Mesenchymal stem cell (in vitro differentiated cells and primary cell): ENCODE measurements around the gene PCDH1.

Source experiments
- DNase-seq: peaks from one replicate; pipeline ENCODE4 v3.0.0-alpha.2; 2013
- H2AFZ ChIP-seq: one replicate; pipeline ENCODE4 v1.6.1; 2013; ENCODE audit warnings: low read depth, mild to moderate bottlenecking, control low read depth, inconsistent platforms, low read length, moderate library complexity
- H2AK5ac ChIP-seq: 2 replicates; pipeline ENCODE4 v1.6.1; 2013; ENCODE audit warnings: low read length, moderate library complexity, mild to moderate bottlenecking, inconsistent platforms; ENCODE audit not compliant: severe bottlenecking
- H2BK120ac ChIP-seq: one replicate; pipeline ENCODE4 v1.6.1; 2013; ENCODE audit warnings: low read depth, mild to moderate bottlenecking, inconsistent platforms, low read length, moderate library complexity
- H2BK12ac ChIP-seq, 2 experiments: one replicate each; pipeline ENCODE4 v1.6.1; 2013; ENCODE audit warnings: inconsistent platforms in 2 of 2, low read length in 2 of 2, mild to moderate bottlenecking in 2 of 2, moderate library complexity in 2 of 2, control low read depth in 1 of 2
- H2BK15ac ChIP-seq: one replicate; pipeline ENCODE4 v1.6.1; 2013; ENCODE audit warnings: mild to moderate bottlenecking, low read depth, inconsistent platforms; ENCODE audit not compliant: poor library complexity, severe bottlenecking
- H2BK5ac ChIP-seq: 2 replicates; pipeline ENCODE4 v1.6.1; 2013; ENCODE audit warnings: low read depth, mild to moderate bottlenecking, low read length, control low read depth, inconsistent platforms; ENCODE audit not compliant: poor library complexity, severe bottlenecking
- H3K14ac ChIP-seq, 2 experiments: one replicate each; pipeline ENCODE4 v1.6.1; 2013; ENCODE audit warnings: inconsistent platforms in 2 of 2, low read length in 2 of 2, control low read depth in 1 of 2, mild to moderate bottlenecking in 1 of 2, moderate library complexity in 1 of 2
- H3K18ac ChIP-seq, 2 experiments: one replicate each; pipeline ENCODE4 v1.6.1; 2013; ENCODE audit warnings: inconsistent platforms in 2 of 2, low read length in 2 of 2, control low read depth in 1 of 2, low read depth in 1 of 2, mild to moderate bottlenecking in 1 of 2
- H3K23ac ChIP-seq, 2 experiments: one replicate each; pipeline ENCODE4 v1.6.1; 2013; ENCODE audit warnings: inconsistent platforms in 2 of 2, low read length in 2 of 2, mild to moderate bottlenecking in 2 of 2, moderate library complexity in 2 of 2, control low read depth in 1 of 2
- H3K27ac ChIP-seq: 2 replicates; pipeline ENCODE4 v1.5.1; 2013; ENCODE audit warnings: mild to moderate bottlenecking, moderate library complexity, low read length, control low read depth, inconsistent platforms; ENCODE audit not compliant: poor library complexity, severe bottlenecking
- H3K27me3 ChIP-seq, 2 experiments: 2 replicates each; pipeline versions ENCODE4 v1.6.1 to v1.7.0; 2013; ENCODE audit warnings: low read length in 2 of 2, mild to moderate bottlenecking in 2 of 2, moderate library complexity in 2 of 2, control low read depth in 1 of 2, inconsistent platforms in 1 of 2; ENCODE audit not compliant: control insufficient read depth in 1 of 2, insufficient read depth in 1 of 2
- H3K36me3 ChIP-seq, 2 experiments: 2 replicates each; pipeline versions ENCODE4 v1.6.1 to v1.7.0; 2013; ENCODE audit warnings: low read length in 2 of 2, control low read depth in 1 of 2, inconsistent platforms in 1 of 2, low read depth in 1 of 2, mild to moderate bottlenecking in 1 of 2; ENCODE audit not compliant: insufficient read depth in 2 of 2, control insufficient read depth in 1 of 2
- H3K4ac ChIP-seq, 2 experiments: one replicate each; pipeline ENCODE4 v1.6.1; 2013; ENCODE audit warnings: inconsistent platforms in 2 of 2, low read length in 2 of 2, mild to moderate bottlenecking in 2 of 2, moderate library complexity in 2 of 2, control low read depth in 1 of 2, low read depth in 1 of 2
- H3K4me1 ChIP-seq: 2 replicates; pipeline ENCODE4 v1.6.1; 2013; ENCODE audit warnings: low read depth, low read length, control low read depth; ENCODE audit not compliant: control insufficient read depth, insufficient read depth
- H3K4me2 ChIP-seq: 2 replicates; pipeline ENCODE4 v1.6.1; 2013; ENCODE audit warnings: low read length, mild to moderate bottlenecking, inconsistent platforms; ENCODE audit not compliant: poor library complexity, severe bottlenecking
- H3K4me3 ChIP-seq, 2 experiments: 2 replicates each; pipeline versions ENCODE4 v1.5.1 to v1.7.0; 2013; ENCODE audit warnings: low read length in 2 of 2, mild to moderate bottlenecking in 2 of 2, control low read depth in 1 of 2, low read depth in 1 of 2; ENCODE audit not compliant: insufficient read depth in 1 of 2
- H3K79me1 ChIP-seq: replicated peaks from 2 replicates; pipeline ENCODE4 v1.6.1; 2013; ENCODE audit warnings: mild to moderate bottlenecking, control low read depth, low read length, inconsistent platforms; ENCODE audit not compliant: poor library complexity, severe bottlenecking
- H3K9ac ChIP-seq: 2 replicates; pipeline ENCODE4 v1.7.0; 2013; ENCODE audit warnings: mild to moderate bottlenecking, low read length, moderate library complexity
- H3K9me3 ChIP-seq: 2 replicates; pipeline ENCODE4 v1.7.0; 2013; ENCODE audit warnings: mild to moderate bottlenecking, low read length; ENCODE audit not compliant: control insufficient read depth
- H4K8ac ChIP-seq: one replicate; pipeline ENCODE4 v1.6.1; 2013; ENCODE audit warnings: inconsistent platforms, mild to moderate bottlenecking, low read length, moderate library complexity
- H4K91ac ChIP-seq: one replicate; pipeline ENCODE4 v1.6.1; 2013; ENCODE audit warnings: mild to moderate bottlenecking, low read length, inconsistent platforms
- WGBS: methylation state at CpG from one replicate; pipeline ENCODE4 v1.1.7; 2013; ENCODE audit warnings: mixed read lengths; 5-methylcytosine and 5-hydroxymethylcytosine counted together

The PCDH1 gene

DNA sequence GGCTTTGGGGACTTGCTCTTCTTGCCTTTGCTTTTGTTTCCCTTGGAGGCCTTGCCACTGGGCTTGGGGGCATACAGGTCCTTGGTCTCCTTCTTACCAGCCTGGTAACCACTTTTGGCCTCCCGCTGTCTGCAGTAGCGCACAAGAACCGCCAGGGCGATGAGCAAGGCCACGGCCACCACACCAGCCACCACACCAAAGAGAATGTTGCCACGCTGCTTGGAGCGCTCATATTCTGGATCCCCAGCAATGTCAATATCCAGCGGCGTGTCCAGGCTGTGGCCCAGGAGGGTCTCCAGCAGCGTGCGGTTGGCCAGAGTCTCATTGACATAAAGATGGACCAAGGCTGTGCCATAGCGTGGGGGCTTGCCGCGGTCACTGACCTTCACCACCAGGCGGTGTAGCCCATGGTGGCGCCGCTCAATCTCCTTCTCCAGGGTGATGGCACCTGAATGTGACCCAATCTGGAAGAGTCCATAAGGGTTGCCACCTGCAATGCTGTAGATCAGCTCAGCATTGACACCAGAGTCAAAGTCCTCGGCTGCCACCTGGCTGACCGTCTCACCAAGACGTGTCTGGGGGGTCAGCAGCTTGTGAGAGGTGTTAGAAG, 14.5 kb downstream of the PCDH1 start:
- H3K4me1 ChIP-seq = no peaks in the 10 kb centered on the region
- H3K18ac ChIP-seq = no peak overlapping the region
- no peak overlapping the region for H3K4ac ChIP-seq
- DNase-seq = no peak
- peaks cover 65 to 87% of the 10 kb centered on the region in 2 experiments for H3K27me3 ChIP-seq
- H3K23ac ChIP-seq = no peak overlapping the region
- no peaks in the 10 kb centered on the region for H3K36me3 ChIP-seq
- no peak overlapping the region for H2BK120ac ChIP-seq
- no peak overlapping the region for H3K14ac ChIP-seq
- H2BK15ac ChIP-seq = no peak overlapping the region
- 96% methylated on average over 20 of the region's 20 CpGs for WGBS
- H3K27ac ChIP-seq = no peak overlapping the region
- no peak overlapping the region for H4K91ac ChIP-seq
- no peak overlapping the region for H4K8ac ChIP-seq
- H3K9me3 ChIP-seq = no peaks in the 10 kb centered on the region
- H2BK12ac ChIP-seq = no peak overlapping the region
- H3K9ac ChIP-seq = no peak overlapping the region
- no peak overlapping the region for H2AK5ac ChIP-seq
- no peak overlapping the region for H3K4me3 ChIP-seq
- H3K79me1 ChIP-seq = no peaks in the 10 kb centered on the region
- no peak overlapping the region for H3K4me2 ChIP-seq
- no peak overlapping the region for H2BK5ac ChIP-seq
- no peak overlapping the region for H2AFZ ChIP-seq

DNA sequence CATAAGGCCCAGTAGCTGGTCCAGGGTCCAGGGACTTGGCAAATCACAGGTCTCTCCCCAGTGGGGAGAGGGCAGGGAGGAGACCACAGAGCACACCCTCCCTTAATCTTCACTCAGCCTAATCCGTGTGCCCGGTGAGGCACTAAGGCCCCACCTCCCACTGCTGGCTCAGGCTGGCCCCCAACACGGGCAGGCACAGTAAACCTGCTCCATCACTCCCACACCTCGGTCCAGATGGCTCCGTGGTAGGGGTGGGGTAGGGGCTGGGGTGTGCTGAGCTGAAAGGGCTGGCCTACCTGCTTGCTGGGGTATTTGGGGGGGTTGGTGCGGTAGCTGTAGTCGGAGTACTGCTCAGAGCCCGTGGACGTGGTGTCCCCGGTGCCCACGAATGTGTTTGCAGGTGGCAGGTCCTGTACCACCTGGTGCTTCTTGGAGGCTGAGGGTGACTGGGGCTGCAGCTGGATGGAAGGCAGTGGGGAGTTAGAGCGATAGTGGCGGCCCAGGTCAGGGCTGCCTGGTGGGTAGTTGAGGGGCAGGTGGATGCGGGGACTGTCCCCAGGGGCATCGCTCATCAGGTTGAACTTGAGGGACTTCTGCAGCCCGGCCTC, 15.2 kb downstream of the PCDH1 start:
- no peak overlapping the region for H3K18ac ChIP-seq
- H3K9me3 ChIP-seq = no peaks in the 10 kb centered on the region
- H3K36me3 ChIP-seq = no peaks in the 10 kb centered on the region
- H3K4me3 ChIP-seq = no peak overlapping the region
- H3K23ac ChIP-seq = no peak overlapping the region
- 95% methylated on average over 15 of the region's 16 CpGs for whole genome bisulfite sequencing
- H3K9ac ChIP-seq = no peak overlapping the region
- H3K4me2 ChIP-seq = no peak overlapping the region
- H3K79me1 ChIP-seq = no peaks in the 10 kb centered on the region
- no peak overlapping the region for H2AFZ ChIP-seq
- H3K27ac ChIP-seq = no peak overlapping the region
- peaks cover 65 to 86% of the 10 kb centered on the region in 2 experiments for H3K27me3 ChIP-seq
- H2AK5ac ChIP-seq = no peak overlapping the region
- no peak for DNase-seq
- H2BK120ac ChIP-seq = no peak overlapping the region
- H2BK5ac ChIP-seq = no peak overlapping the region
- no peak overlapping the region for H3K4ac ChIP-seq
- no peak overlapping the region for H4K91ac ChIP-seq
- H2BK15ac ChIP-seq = no peak overlapping the region
- H2BK12ac ChIP-seq = no peak overlapping the region
- H3K4me1 ChIP-seq = no peaks in the 10 kb centered on the region
- no peak overlapping the region for H3K14ac ChIP-seq
- no peak overlapping the region for H4K8ac ChIP-seq

DNA sequence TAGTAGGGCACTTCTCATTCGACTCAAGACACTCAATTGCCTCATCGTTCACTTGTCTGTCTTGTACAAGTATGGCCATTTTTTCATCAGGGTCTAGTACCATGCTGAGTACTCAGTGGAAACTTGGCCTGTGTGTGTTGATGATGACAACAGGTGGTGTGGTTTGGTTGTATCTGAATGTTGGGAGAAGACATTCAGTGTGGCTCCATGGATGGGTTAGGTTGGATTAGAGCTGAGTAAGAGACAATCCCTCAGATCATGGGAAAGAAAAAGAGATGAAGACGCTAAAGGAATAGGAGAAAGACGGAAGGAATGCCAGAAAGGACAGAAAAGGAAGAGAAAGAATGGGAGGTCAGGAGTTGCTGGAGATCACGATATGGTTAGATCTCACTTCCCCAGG, 17.0 kb downstream of the PCDH1 start:
- H2AFZ ChIP-seq = no peak overlapping the region
- WGBS = 88% methylated on average over 4 of the region's 5 CpGs
- H3K36me3 ChIP-seq = no peaks in the 10 kb centered on the region
- peaks cover 64 to 71% of the 10 kb centered on the region in 2 experiments for H3K27me3 ChIP-seq
- no peak overlapping the region for H2AK5ac ChIP-seq
- H3K4ac ChIP-seq = no peak overlapping the region
- H3K9ac ChIP-seq = no peak overlapping the region
- H3K9me3 ChIP-seq = no peaks in the 10 kb centered on the region
- no peaks in the 10 kb centered on the region for H3K4me1 ChIP-seq
- H2BK5ac ChIP-seq = no peak overlapping the region
- no peak overlapping the region for H3K23ac ChIP-seq
- no peak overlapping the region for H2BK12ac ChIP-seq
- H2BK15ac ChIP-seq = no peak overlapping the region
- no peak overlapping the region for H3K27ac ChIP-seq
- H4K8ac ChIP-seq = no peak overlapping the region
- H3K14ac ChIP-seq = no peak overlapping the region
- H3K18ac ChIP-seq = no peak overlapping the region
- no peak overlapping the region for H2BK120ac ChIP-seq
- H4K91ac ChIP-seq = no peak overlapping the region
- no peak overlapping the region for H3K4me3 ChIP-seq
- H3K79me1 ChIP-seq = no peaks in the 10 kb centered on the region
- no peak overlapping the region for H3K4me2 ChIP-seq
- no peak for DNase-seq

DNA sequence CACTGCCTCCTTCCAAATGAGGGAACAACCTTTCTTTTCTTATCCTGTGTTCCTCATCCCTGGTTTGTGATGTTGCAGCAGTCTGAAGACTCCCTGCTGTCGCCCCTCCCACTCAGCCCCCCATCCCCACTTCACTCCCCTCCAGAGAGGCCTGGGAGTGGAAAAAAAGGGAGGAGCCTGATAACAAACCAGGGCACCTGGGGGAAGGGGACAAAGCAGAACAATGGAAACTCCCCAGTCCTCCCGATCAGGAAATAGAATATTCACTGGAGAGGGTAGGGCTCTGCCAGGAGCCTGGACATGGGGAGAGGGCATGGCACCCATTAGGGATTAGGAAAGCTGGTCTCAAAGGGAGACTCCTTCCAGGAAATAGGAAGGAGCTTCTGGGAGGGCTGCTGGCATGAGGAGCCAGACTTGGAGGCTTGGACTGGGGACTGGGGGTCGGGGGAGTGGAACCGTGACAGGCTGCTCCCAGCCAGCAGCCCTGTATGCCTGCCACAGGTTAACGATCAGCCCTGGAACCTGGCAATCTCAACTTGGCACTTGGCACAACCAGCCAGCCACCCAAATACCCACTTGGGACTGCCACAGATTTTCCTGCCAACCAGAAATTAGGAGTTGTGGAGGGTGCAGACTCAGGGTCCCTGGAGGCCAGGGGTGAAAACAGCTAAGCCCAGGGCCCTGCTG, 20.0 kb downstream of the PCDH1 start:
- WGBS = 60% methylated on average over 4 of the region's 5 CpGs
- H2BK120ac ChIP-seq = no peak overlapping the region
- no peak overlapping the region for H3K18ac ChIP-seq
- no peak overlapping the region for H3K4ac ChIP-seq
- no peak overlapping the region for H4K8ac ChIP-seq
- H2AFZ ChIP-seq = no peak overlapping the region
- no peak overlapping the region for H3K9ac ChIP-seq
- H3K4me1 ChIP-seq = no peaks in the 10 kb centered on the region
- H3K9me3 ChIP-seq = no peaks in the 10 kb centered on the region
- H3K4me2 ChIP-seq = no peak overlapping the region
- no peak overlapping the region for H4K91ac ChIP-seq
- peaks cover 59 to 60% of the 10 kb centered on the region in 2 experiments for H3K27me3 ChIP-seq
- no peak overlapping the region for H2BK5ac ChIP-seq
- no peak overlapping the region for H2BK12ac ChIP-seq
- H2AK5ac ChIP-seq = no peak overlapping the region
- H3K36me3 ChIP-seq = no peaks in the 10 kb centered on the region
- H3K14ac ChIP-seq = no peak overlapping the region
- H3K27ac ChIP-seq = no peak overlapping the region
- no peak for DNase-seq
- no peaks in the 10 kb centered on the region for H3K79me1 ChIP-seq
- no peak overlapping the region for H3K23ac ChIP-seq
- H3K4me3 ChIP-seq = no peak overlapping the region
- H2BK15ac ChIP-seq = no peak overlapping the region
